Type B pancreatic cell (in vitro differentiated cells): Measurements from ENCODE around the gene NETO1. TPM values are rescaled to one million over a fixed set of nuclear protein-coding genes. Genes with fewer than 3 reads are reported as not detected.

Source experiments
- DNase-seq: peaks from one replicate; pipeline ENCODE4 v3.0.0; 2021; ENCODE audit warnings: mixed read lengths; ENCODE audit not compliant: unreplicated experiment; ENCODE audit errors: extremely low spot score
- H3K27ac Mint-ChIP-seq: 2 replicates; pipeline ENCODE4 v1.8.0; 2021; ENCODE audit warnings: mild to moderate bottlenecking, mixed read lengths
- H3K27me3 Mint-ChIP-seq: 2 replicates; pipeline ENCODE4 v1.8.0; 2021; ENCODE audit warnings: mixed read lengths
- H3K36me3 Mint-ChIP-seq: 2 replicates; pipeline ENCODE4 v1.8.0; 2021; ENCODE audit warnings: mixed read lengths
- H3K4me1 Mint-ChIP-seq: one replicate; pipeline ENCODE4 v1.8.0; 2021; ENCODE audit warnings: mixed read lengths; ENCODE audit not compliant: unreplicated experiment
- H3K4me3 Mint-ChIP-seq: 2 replicates; pipeline ENCODE4 v1.8.0; 2021; ENCODE audit warnings: mild to moderate bottlenecking, mixed read lengths
- H3K9me3 Mint-ChIP-seq: 2 replicates; pipeline ENCODE4 v1.8.0; 2021; ENCODE audit warnings: mixed read lengths
- total RNA-seq: library from RNA; stranded (reverse); gene quantifications from 2 replicates; pipeline ENCODE4 v1.2.1, GENCODE V29; 2021; ENCODE audit warnings: low replicate concordance
- TF ChIP-seq, protein P1 (sequence below): fragments of 200-600 bp; sonication (generic); conservative IDR thresholded peaks from 2 replicates; pipeline ENCODE4 v1.5.0; 2021; ENCODE audit warnings: antibody characterized with exemption, mild to moderate bottlenecking

Gene NETO1
- total RNA-seq, 1 donor from 2014 or later: 7.0 TPM

DNA sequence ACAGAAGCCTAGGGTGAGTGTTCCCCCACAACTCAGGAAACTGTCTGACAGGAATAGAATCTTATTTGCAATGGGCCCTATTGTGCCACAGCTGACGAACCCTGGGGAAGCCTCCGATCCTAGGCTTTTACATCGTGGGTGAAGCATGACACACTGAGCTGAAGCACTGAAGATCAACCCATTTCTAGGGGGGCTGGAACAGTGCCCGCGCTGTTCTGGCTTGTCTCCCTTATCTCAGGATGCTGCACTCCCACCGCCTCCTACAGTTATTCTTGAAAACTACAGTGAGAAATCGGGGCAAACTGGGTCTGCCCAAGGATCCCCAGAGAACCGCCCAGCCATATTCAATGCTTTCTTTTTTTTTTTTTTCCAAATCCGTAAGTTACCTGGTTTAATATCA, 41.1 kb downstream of the NETO1 start:
- Mint-ChIP-seq H3K36me3 (no peaks in the 10 kb centered on the region), H3K27ac (no peak overlapping the region), H3K4me3 (no peak overlapping the region), H3K4me1 (no peaks in the 10 kb centered on the region), H3K9me3 (no peaks in the 10 kb centered on the region), H3K27me3 (peaks cover 11% of the 10 kb centered on the region)
- no peak for DNase-seq
- TF ChIP-seq, protein P1, sequence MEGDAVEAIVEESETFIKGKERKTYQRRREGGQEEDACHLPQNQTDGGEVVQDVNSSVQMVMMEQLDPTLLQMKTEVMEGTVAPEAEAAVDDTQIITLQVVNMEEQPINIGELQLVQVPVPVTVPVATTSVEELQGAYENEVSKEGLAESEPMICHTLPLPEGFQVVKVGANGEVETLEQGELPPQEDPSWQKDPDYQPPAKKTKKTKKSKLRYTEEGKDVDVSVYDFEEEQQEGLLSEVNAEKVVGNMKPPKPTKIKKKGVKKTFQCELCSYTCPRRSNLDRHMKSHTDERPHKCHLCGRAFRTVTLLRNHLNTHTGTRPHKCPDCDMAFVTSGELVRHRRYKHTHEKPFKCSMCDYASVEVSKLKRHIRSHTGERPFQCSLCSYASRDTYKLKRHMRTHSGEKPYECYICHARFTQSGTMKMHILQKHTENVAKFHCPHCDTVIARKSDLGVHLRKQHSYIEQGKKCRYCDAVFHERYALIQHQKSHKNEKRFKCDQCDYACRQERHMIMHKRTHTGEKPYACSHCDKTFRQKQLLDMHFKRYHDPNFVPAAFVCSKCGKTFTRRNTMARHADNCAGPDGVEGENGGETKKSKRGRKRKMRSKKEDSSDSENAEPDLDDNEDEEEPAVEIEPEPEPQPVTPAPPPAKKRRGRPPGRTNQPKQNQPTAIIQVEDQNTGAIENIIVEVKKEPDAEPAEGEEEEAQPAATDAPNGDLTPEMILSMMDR: no peak

DNA sequence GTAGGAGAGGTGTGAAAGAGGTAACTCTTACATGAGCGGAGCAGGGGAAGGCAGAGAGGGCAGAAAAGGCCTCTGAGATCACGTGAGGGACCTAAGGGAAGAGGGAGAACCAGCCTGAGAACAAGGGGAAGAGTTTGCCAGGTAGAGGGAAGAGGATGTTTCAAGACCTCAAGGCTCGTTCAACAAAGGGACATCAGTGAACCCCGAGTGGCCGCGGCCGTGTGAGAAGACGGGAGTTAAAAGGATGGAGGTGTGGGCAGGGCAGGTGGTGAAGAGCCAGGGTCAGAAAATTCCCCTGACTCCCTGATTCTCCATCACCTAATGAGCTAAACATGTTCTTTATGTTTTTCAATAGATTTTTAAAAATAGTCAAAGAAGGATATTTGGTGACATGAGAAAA, 44.4 kb downstream of the NETO1 start:
- peaks cover 3% of the 10 kb centered on the region for H3K27me3 Mint-ChIP-seq

DNA sequence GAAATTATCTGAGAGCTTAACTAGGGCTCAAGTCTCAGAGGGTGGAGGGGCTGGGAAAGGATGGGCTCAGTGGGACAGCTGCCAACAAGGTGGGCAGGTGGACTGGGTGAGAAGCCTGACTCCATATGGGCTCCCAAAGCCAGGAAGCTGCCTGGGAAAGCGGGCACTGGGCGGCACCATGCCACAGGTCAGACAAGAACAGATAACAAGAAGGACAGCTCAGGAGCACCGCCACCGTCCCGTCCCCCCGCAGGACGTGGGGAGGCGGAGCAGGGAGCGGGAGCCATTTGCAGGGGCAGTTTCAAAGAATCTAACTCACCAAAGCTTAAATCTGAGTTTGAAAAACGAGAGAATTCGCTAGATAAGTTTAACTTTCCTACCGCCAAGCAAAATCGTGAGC, 45.6 kb downstream of the NETO1 start:
- no peaks in the 10 kb centered on the region for H3K36me3 Mint-ChIP-seq
- no peak overlapping the region for H3K4me3 Mint-ChIP-seq
- no peak overlapping the region for H3K27ac Mint-ChIP-seq
- TF ChIP-seq, protein P1: no peak
- H3K9me3 Mint-ChIP-seq: no peaks in the 10 kb centered on the region
- no peaks in the 10 kb centered on the region for H3K4me1 Mint-ChIP-seq
- peaks cover 3% of the 10 kb centered on the region for H3K27me3 Mint-ChIP-seq
- no peak for DNase-seq

More for the DNA sequence above, 44.4 kb downstream of the NETO1 start:
- no peaks in the 10 kb centered on the region for H3K9me3 Mint-ChIP-seq
- no peaks in the 10 kb centered on the region for H3K36me3 Mint-ChIP-seq
- H3K4me3 Mint-ChIP-seq: no peak overlapping the region
- DNase-seq: no peak
- H3K27ac Mint-ChIP-seq: no peak overlapping the region
- H3K4me1 Mint-ChIP-seq: no peaks in the 10 kb centered on the region
- TF ChIP-seq, protein P1: no peak

DNA sequence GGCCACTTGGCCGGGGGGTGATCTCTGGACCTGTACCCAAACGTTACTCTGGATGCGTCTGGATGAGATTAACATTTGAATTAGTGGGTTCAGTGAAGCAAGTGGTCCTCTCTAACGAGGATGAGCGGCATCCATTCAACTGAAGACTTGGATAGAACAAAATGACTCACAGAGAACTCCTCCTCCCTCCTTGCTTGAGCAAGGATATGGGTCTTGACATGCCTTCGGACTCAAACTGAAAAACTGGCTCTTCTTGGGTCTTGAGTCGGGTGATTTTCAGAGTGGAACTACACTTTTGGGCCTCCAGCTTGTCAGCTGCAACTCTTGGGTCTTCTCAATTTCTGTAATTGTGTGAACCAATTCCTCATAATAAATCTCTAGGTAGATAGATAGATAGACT, 47.2 kb downstream of the NETO1 start:
- no peak overlapping the region for H3K4me3 Mint-ChIP-seq
- H3K4me1 Mint-ChIP-seq: no peaks in the 10 kb centered on the region
- no peaks in the 10 kb centered on the region for H3K9me3 Mint-ChIP-seq
- no peaks in the 10 kb centered on the region for H3K36me3 Mint-ChIP-seq
- TF ChIP-seq, protein P1: no peak
- peaks cover 7% of the 10 kb centered on the region for H3K27me3 Mint-ChIP-seq
- H3K27ac Mint-ChIP-seq: no peak overlapping the region
- DNase-seq: no peak

DNA sequence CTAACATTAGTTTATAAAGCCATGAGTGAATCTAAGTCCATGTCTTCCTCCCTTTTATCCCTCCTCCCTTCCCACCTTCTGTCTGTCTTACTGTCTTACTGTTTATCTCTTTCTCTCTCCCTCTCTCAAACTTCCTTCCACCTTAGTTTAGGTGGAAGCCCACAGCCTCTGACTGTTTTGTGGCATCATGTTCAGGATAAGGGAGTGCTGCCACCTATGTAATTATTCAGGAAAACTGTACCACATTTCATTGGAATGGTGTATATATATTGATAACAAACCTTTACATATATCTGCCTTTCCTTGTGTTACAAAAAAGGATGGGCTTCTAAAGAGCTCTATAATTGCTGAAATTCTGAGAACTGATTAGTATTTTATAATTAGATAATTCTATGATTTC, 48.7 kb downstream of the NETO1 start:
- no peak for DNase-seq
- H3K9me3 Mint-ChIP-seq: no peaks in the 10 kb centered on the region
- H3K27me3 Mint-ChIP-seq: peaks cover 7% of the 10 kb centered on the region
- H3K4me1 Mint-ChIP-seq: no peaks in the 10 kb centered on the region
- H3K4me3 Mint-ChIP-seq: no peak overlapping the region
- TF ChIP-seq, protein P1: no peak
- no peaks in the 10 kb centered on the region for H3K36me3 Mint-ChIP-seq
- H3K27ac Mint-ChIP-seq: no peak overlapping the region

DNA sequence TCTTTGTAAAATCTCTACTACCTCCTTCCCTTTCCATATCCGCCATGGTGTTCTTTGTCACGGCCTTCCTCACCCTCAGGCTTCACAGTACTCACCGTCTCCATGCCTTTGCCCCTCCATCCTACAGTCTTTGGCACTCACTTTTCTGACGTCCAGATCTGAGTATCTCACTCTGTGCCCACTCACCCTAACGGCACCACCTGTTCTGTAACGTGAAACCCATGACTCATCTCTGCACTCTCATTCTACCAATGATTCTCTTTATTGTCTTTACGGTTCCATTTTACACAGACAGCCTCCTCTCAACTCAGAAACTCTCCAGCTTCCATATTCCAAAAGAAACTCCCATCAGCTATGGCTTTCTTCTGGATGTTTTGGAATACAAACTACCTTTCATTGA, 56.7 kb downstream of the NETO1 start:
- no peak overlapping the region for H3K4me3 Mint-ChIP-seq
- H3K36me3 Mint-ChIP-seq: no peaks in the 10 kb centered on the region
- peaks cover 11% of the 10 kb centered on the region for H3K27me3 Mint-ChIP-seq
- no peak for DNase-seq
- TF ChIP-seq, protein P1: no peak
- H3K4me1 Mint-ChIP-seq: no peaks in the 10 kb centered on the region
- H3K27ac Mint-ChIP-seq: no peak overlapping the region
- H3K9me3 Mint-ChIP-seq: no peaks in the 10 kb centered on the region
